Common myeloid progenitor, CD34-positive (primary cell): ENCODE data around the gene P2RX1.

Experiments used
- CTCF ChIA-PET: fragments of 350-600 bp; sonication (Branson Sonifier 250); formaldehyde crosslinking; loops from one replicate; lab custom pipeline; 2021; ENCODE audit warnings: antibody characterized with exemption; lab: Charles Lee
- POLR2A ChIA-PET: fragments of 350-600 bp; sonication (Branson Sonifier 250); formaldehyde crosslinking; loops from one replicate; lab custom pipeline; 2021; ENCODE audit warnings: antibody characterized with exemption; lab: Charles Lee
- DNase-seq, 3 donors: peaks; one replicate each; pipeline versions ENCODE4 v3.0.0 to v3.0.0-alpha.2; 2013
- H3K27ac ChIP-seq, 2 experiments: 1 replicate in 1 of 2; 2 replicates in 1 of 2; pipeline ENCODE4 v1.7.0; 2013; ENCODE audit warnings: inconsistent platforms in 2 of 2, low read length in 2 of 2, mild to moderate bottlenecking in 2 of 2, low read depth in 1 of 2, moderate library complexity in 1 of 2; ENCODE audit not compliant: severe bottlenecking in 2 of 2, insufficient read depth in 1 of 2, poor library complexity in 1 of 2
- H3K27me3 ChIP-seq, 5 experiments: replicated peaks in 2 of 5; 1 replicate in 3 of 5; 2 replicates in 2 of 5; pipeline versions ENCODE4 v1.6.1 to v1.7.0; 2013; ENCODE audit warnings: low read length in 4 of 5, mild to moderate bottlenecking in 2 of 5, moderate library complexity in 2 of 5, inconsistent platforms in 1 of 5; ENCODE audit not compliant: insufficient read depth in 5 of 5, control insufficient read depth in 4 of 5
- H3K36me3 ChIP-seq, 4 experiments: 1 replicate in 2 of 4; 2 replicates in 2 of 4; pipeline versions ENCODE4 v1.6.1 to v1.7.0; 2013; ENCODE audit warnings: low read length in 3 of 4, control low read depth in 1 of 4, mild to moderate bottlenecking in 1 of 4; ENCODE audit not compliant: control insufficient read depth in 4 of 4, insufficient read depth in 4 of 4
- H3K4me1 ChIP-seq, 4 experiments: 1 replicate in 3 of 4; 2 replicates in 1 of 4; pipeline versions ENCODE4 v1.6.1 to v1.7.1; 2013; ENCODE audit warnings: low read length in 3 of 4, mild to moderate bottlenecking in 3 of 4, control low read depth in 1 of 4, inconsistent platforms in 1 of 4, moderate library complexity in 1 of 4; ENCODE audit not compliant: control insufficient read depth in 4 of 4, insufficient read depth in 4 of 4; ENCODE audit errors: control extremely low read depth in 1 of 4
- H3K4me3 ChIP-seq, 7 experiments: 1 replicate in 4 of 7; 2 replicates in 3 of 7; pipeline versions ENCODE4 v1.5.1 to v1.7.0; 2013; ENCODE audit warnings: mild to moderate bottlenecking in 7 of 7, low read length in 6 of 7, moderate library complexity in 6 of 7, inconsistent platforms in 2 of 7, low read depth in 2 of 7, control low read depth in 1 of 7; ENCODE audit not compliant: insufficient read depth in 4 of 7, control insufficient read depth in 1 of 7; ENCODE audit errors: extremely low read depth in 1 of 7
- H3K9me3 ChIP-seq, 5 experiments: 1 replicate in 4 of 5; 2 replicates in 1 of 5; pipeline versions ENCODE4 v1.6.1 to v1.7.1; 2013; ENCODE audit warnings: low read length in 4 of 5, mild to moderate bottlenecking in 2 of 5, inconsistent platforms in 1 of 5, low read depth in 1 of 5, moderate library complexity in 1 of 5; ENCODE audit not compliant: control insufficient read depth in 4 of 5, insufficient read depth in 2 of 5; ENCODE audit errors: control extremely low read depth in 1 of 5
- WGBS: methylation state at CpG from one replicate; pipeline ENCODE4 v1.1.5; 2013; ENCODE audit not compliant: insufficient coverage; 5-methylcytosine and 5-hydroxymethylcytosine counted together

The P2RX1 gene

GRCh38 chr17:3926860-3927627 lies 10.8 kb upstream of the P2RX1 start:
- WGBS: 97% methylated on average over 15 of the region's 16 CpGs
- ChIA-PET POLR2A (no interaction called here), CTCF (interaction anchor here (0.8 to 2.5 kb wide), 2 partner anchors 9 to 13 kb away, joined by 3 to 9 read pairs; no protein-coding TSS in a partner anchor)
- no peaks in the 10 kb centered on the region for H3K27me3 ChIP-seq
- peak overlapping the region in 1 of 2 experiments; percentile 14 for H3K27ac ChIP-seq
- DNase-seq: no peak
- no peaks in the 10 kb centered on the region for H3K4me1 ChIP-seq
- H3K9me3 ChIP-seq: no peaks in the 10 kb centered on the region
- no peak overlapping the region for H3K4me3 ChIP-seq
- peaks cover 5 to 74% (median 51%) of the 10 kb centered on the region in 4 experiments for H3K36me3 ChIP-seq

- Histone ChIP-seq H3K9me3 (no peaks in the 10 kb centered on the region), H3K36me3 (peaks cover 5 to 68% (median 44%) of the 10 kb centered on the region in 4 experiments), H3K4me3 (no peak overlapping the region), H3K27me3 (no peaks in the 10 kb centered on the region), H3K27ac (no peak overlapping the region), H3K4me1 (peaks cover 0 to 4% (median 0%) of the 10 kb centered on the region in 4 experiments)
- ChIA-PET CTCF (interaction anchor here (1.5 to 2.5 kb wide), 2 partner anchors 12 kb away, joined by 6 to 9 read pairs; no protein-coding TSS in a partner anchor), POLR2A (no interaction called here)
- no peak for DNase-seq
- whole genome bisulfite sequencing: 86% methylated on average over 13 of the region's 17 CpGs
Measured at GRCh38 chr17:3925684-3926485, 9.6 kb upstream of the P2RX1 start.

GRCh38 chr17:3924512-3925350 lies 8.5 kb upstream of the P2RX1 start:
- ChIA-PET CTCF (interaction anchor here (1.5 to 2.4 kb wide), 2 partner anchors 9 to 11 kb away, joined by 6 to 10 read pairs; no protein-coding TSS in a partner anchor), POLR2A (no interaction called here)
- H3K27ac ChIP-seq: no peak overlapping the region
- H3K9me3 ChIP-seq: no peaks in the 10 kb centered on the region
- DNase-seq: no peak
- WGBS: 93% methylated on average over 40 of the region's 40 CpGs
- H3K4me1 ChIP-seq: peaks cover 0 to 6% (median 0%) of the 10 kb centered on the region in 4 experiments
- H3K4me3 ChIP-seq: no peak overlapping the region
- no peaks in the 10 kb centered on the region for H3K27me3 ChIP-seq
- H3K36me3 ChIP-seq: peaks cover 2 to 58% (median 36%) of the 10 kb centered on the region in 4 experiments

GRCh38 chr17:3923466-3924190 lies 7.4 kb upstream of the P2RX1 start:
- CTCF ChIA-PET: interaction anchor here (0.9 to 2.4 kb wide), 5 partner anchors 10 to 19 kb away, joined by 3 to 10 read pairs (median 3); no protein-coding TSS in a partner anchor
- H3K4me1 ChIP-seq: peaks cover 0 to 14% (median 7%) of the 10 kb centered on the region in 4 experiments
- no peak for DNase-seq
- H3K9me3 ChIP-seq: no peaks in the 10 kb centered on the region
- WGBS: 91% methylated on average over 11 of the region's 18 CpGs
- no peaks in the 10 kb centered on the region for H3K27me3 ChIP-seq
- H3K27ac ChIP-seq: no peak overlapping the region
- POLR2A ChIA-PET: no interaction called here
- peaks cover 2 to 47% (median 27%) of the 10 kb centered on the region in 4 experiments for H3K36me3 ChIP-seq
- no peak overlapping the region for H3K4me3 ChIP-seq

GRCh38 chr17:3922765-3923164 lies 6.5 kb upstream of the P2RX1 start:
- H3K27me3 ChIP-seq: no peaks in the 10 kb centered on the region
- WGBS: 88% methylated on average over 6 of the region's 7 CpGs
- no peak overlapping the region for H3K4me3 ChIP-seq
- ChIA-PET CTCF (interaction anchor here (0.9 to 2.4 kb wide), 4 partner anchors 9 to 18 kb away, joined by 3 to 10 read pairs (median 3); no protein-coding TSS in a partner anchor), POLR2A (no interaction called here)
- H3K27ac ChIP-seq: no peak overlapping the region
- H3K9me3 ChIP-seq: no peaks in the 10 kb centered on the region
- peaks cover 2 to 39% (median 23%) of the 10 kb centered on the region in 4 experiments for H3K36me3 ChIP-seq
- DNase-seq: no peak
- H3K4me1 ChIP-seq: peaks cover 0 to 18% (median 12%) of the 10 kb centered on the region in 4 experiments
